Effector memory CD8-positive, alpha-beta T cell (primary cell): ENCODE data around the gene ANKRD13D.
"Not testable (repeated sequence)": the region's sequence is repeated elsewhere in the genome, so short reads cannot be mapped to it uniquely, and the experiment has no call there.

ENCODE experiments used
- ATAC-seq: fragments of 150-1000 bp; cut with Tn5 transposase; replicated peaks from 2 replicates; pipeline ENCODE4 v1.10.0; 2021; ENCODE audit warnings: mild to moderate bottlenecking, moderate library complexity
- DNase-seq, 3 experiments: peaks; one replicate each; pipeline ENCODE4 v3.0.0; 2021
- H3K27ac Mint-ChIP-seq, 2 donors: one replicate each; pipeline ENCODE4 v1.8.0; 2022; ENCODE audit warnings: mild to moderate bottlenecking in 2 of 2, mixed read lengths in 2 of 2, moderate library complexity in 2 of 2
- H3K27me3 Mint-ChIP-seq, 2 donors: one replicate each; pipeline ENCODE4 v1.8.0; 2022; ENCODE audit warnings: mixed read lengths in 2 of 2
- H3K36me3 Mint-ChIP-seq: one replicate; pipeline ENCODE4 v1.8.0; 2022; ENCODE audit warnings: mild to moderate bottlenecking, moderate library complexity, mixed read lengths; ENCODE audit not compliant: insufficient read depth
- H3K4me1 Mint-ChIP-seq, 2 donors: one replicate each; pipeline ENCODE4 v1.8.0; 2022; ENCODE audit warnings: low read depth in 2 of 2, mixed read lengths in 2 of 2
- H3K4me3 Mint-ChIP-seq, 2 donors: one replicate each; pipeline ENCODE4 v1.8.0; 2022; ENCODE audit warnings: mild to moderate bottlenecking in 2 of 2, mixed read lengths in 2 of 2, moderate library complexity in 2 of 2
- H3K9me3 Mint-ChIP-seq, 2 donors: one replicate each; pipeline ENCODE4 v1.8.0; 2022; ENCODE audit warnings: mixed read lengths in 2 of 2

ANKRD13D gene

GRCh38 chr11:67253872-67254624 is 35.1 kb upstream of the ANKRD13D start:
- Mint-ChIP-seq H3K4me1 (peaks cover 16 to 38% of the 10 kb centered on the region in 2 donors), H3K27me3 (no peaks in the 10 kb centered on the region), H3K36me3 (peaks cover 100% of the 10 kb centered on the region), H3K27ac (peak overlapping the region; percentile 16 to 82), H3K4me3 (peak overlapping the region in 1 of 2 donors; percentile 41), H3K9me3 (no peaks in the 10 kb centered on the region)
- DNase-seq: no peak
- no peak for ATAC-seq

DNA sequence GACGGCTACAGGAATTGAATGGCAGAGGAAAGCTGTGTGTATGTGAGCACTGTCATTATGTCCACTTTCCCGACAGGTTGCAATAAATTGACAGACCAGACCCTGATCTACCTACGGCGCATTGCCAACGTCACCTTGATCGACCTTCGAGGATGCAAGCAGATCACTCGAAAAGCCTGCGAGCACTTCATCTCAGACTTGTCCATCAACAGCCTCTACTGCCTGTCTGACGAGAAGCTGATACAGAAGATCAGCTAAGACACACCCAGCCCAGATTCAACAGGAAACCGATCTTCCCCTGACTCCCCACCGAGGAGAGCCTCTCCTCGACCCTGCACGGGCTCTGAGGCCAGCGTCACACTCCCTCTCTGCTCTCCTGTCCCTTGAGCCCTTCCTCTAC is 34.3 kb upstream of the ANKRD13D start:
- DNase-seq (no peak), ATAC-seq (no peak)
- Mint-ChIP-seq H3K36me3 (peaks cover 100% of the 10 kb centered on the region), H3K4me1 (peaks cover 13 to 32% of the 10 kb centered on the region in 2 donors), H3K4me3 (peak overlapping the region in 1 of 2 donors; percentile 41), H3K9me3 (no peaks in the 10 kb centered on the region), H3K27ac (peak overlapping the region; percentile 54 to 82), H3K27me3 (no peaks in the 10 kb centered on the region)

DNA sequence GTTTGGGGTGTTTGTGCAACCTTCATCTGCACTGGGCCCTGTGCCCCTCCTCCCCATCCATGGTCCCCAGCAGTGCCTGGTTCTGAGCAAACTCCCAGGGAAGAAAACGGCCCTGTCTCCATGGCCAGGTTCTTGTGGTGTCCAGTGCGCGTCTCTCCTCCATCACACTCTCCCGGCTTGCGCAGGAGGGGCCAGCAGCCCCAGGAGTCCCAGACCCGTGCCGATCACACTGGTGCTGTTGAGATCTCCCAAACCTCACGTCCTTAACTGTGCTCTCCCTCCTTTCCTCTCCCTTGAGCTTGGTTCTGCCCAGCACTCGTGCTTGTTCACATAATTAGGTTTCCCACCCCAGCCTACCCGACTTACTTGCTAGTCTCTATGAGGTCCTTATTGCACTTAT is 33.8 kb upstream of the ANKRD13D start:
- DNase-seq: no peak
- ATAC-seq: no peak
- Mint-ChIP-seq H3K9me3 (no peaks in the 10 kb centered on the region), H3K4me1 (peaks cover 14 to 31% of the 10 kb centered on the region in 2 donors), H3K36me3 (peaks cover 96% of the 10 kb centered on the region), H3K4me3 (no peak overlapping the region), H3K27me3 (no peaks in the 10 kb centered on the region), H3K27ac (peak overlapping the region; percentile 54 to 82)

GRCh38 chr11:67255864-67256263 is 33.2 kb upstream of the ANKRD13D start:
- Mint-ChIP-seq H3K4me1 (peaks cover 14 to 27% of the 10 kb centered on the region in 2 donors), H3K27ac (peak overlapping the region; percentile 54 to 82), H3K9me3 (no peaks in the 10 kb centered on the region), H3K4me3 (no peak overlapping the region), H3K36me3 (peaks cover 91% of the 10 kb centered on the region), H3K27me3 (no peaks in the 10 kb centered on the region)
- ATAC-seq (no peak), DNase-seq (no peak)

GRCh38 chr11:67256477-67257135 is 32.5 kb upstream of the ANKRD13D start:
- no peaks in the 10 kb centered on the region for H3K9me3 Mint-ChIP-seq
- H3K27me3 Mint-ChIP-seq: no peaks in the 10 kb centered on the region
- H3K4me3 Mint-ChIP-seq: no peak overlapping the region
- DNase-seq (no peak), ATAC-seq (no peak)
- peak overlapping the region; percentile 54 to 82 for H3K27ac Mint-ChIP-seq
- peaks cover 84% of the 10 kb centered on the region for H3K36me3 Mint-ChIP-seq
- H3K4me1 Mint-ChIP-seq: peaks cover 14 to 22% of the 10 kb centered on the region in 2 donors

DNA sequence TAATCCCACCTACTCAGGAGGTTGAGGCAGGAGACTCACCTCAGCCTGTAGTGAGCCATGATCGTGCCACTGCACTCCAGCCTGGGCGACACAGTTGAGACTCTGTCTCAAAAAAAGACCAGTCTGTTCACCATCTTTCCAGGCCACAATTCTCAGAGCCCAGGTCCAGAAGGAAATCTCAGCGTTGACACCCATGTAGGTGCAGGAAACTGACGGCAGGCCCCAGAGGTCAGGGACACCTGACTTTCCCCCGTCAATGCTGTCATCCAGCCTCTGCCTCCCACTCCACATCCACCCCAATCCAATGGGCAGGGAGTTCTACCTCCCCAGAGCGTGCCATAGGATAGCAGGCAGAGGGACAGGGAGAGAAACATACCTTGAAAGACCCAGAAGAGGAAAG is 28.7 kb upstream of the ANKRD13D start:
- Mint-ChIP-seq H3K36me3 (peaks cover 59% of the 10 kb centered on the region), H3K9me3 (no peaks in the 10 kb centered on the region), H3K4me1 (peaks cover 23 to 26% of the 10 kb centered on the region in 2 donors), H3K4me3 (peak overlapping the region in 1 of 2 donors; percentile 42), H3K27me3 (no peaks in the 10 kb centered on the region), H3K27ac (peak overlapping the region in 1 of 2 donors; percentile 41)
- no peak for DNase-seq
- no peak for ATAC-seq

DNA sequence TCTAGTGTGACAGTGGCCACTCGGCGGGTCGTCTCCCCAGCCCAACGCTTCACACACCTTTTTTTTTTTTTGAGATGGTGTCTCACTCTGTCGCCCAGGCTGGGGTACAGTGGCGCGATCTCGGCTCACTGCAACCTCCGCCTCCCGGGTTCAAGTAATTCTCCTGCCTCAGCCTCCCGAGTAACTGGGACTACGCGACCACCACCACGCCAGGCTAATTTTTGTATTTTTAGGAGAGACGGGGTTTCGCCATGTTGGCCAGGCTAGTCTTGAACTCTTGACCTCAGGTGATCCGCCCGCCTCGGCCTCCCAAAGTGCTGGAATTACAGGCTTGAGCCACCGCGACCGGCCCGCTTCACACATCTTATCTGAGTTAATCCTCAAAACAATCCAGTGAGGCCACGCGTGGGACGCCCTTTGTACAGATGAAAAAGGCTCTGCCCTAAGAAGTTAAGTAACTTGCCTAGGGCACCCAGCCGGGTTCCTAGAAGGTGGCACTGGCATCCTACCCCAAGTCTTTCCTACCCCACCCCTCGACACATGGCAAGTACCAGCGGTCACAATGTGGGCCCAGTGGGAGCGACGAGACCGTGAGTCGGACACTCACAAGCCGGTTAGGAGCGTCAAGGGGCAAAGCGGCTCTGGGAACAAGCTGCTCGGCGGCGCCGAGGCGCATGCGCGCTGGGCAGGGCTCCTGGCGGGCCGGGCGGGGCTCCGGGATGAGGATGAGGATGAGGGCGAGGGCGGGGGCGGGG is 28.0 kb upstream of the ANKRD13D start:
- peak overlapping the region in 1 of 2 donors; percentile 41 for H3K27ac Mint-ChIP-seq
- not testable (repeated sequence) for ATAC-seq, DNase-seq, H3K9me3 Mint-ChIP-seq, H3K27me3 Mint-ChIP-seq
- H3K4me1 Mint-ChIP-seq: peaks cover 27 to 29% of the 10 kb centered on the region in 2 donors
- peaks cover 57% of the 10 kb centered on the region for H3K36me3 Mint-ChIP-seq
- peak overlapping the region in 1 of 2 donors; percentile 42 for H3K4me3 Mint-ChIP-seq

- peaks cover 53% of the 10 kb centered on the region for H3K36me3 Mint-ChIP-seq
- no peak overlapping the region for H3K27ac Mint-ChIP-seq
Observed at GRCh38 chr11:67261640-67261945, 27.5 kb upstream of the ANKRD13D start.

DNA sequence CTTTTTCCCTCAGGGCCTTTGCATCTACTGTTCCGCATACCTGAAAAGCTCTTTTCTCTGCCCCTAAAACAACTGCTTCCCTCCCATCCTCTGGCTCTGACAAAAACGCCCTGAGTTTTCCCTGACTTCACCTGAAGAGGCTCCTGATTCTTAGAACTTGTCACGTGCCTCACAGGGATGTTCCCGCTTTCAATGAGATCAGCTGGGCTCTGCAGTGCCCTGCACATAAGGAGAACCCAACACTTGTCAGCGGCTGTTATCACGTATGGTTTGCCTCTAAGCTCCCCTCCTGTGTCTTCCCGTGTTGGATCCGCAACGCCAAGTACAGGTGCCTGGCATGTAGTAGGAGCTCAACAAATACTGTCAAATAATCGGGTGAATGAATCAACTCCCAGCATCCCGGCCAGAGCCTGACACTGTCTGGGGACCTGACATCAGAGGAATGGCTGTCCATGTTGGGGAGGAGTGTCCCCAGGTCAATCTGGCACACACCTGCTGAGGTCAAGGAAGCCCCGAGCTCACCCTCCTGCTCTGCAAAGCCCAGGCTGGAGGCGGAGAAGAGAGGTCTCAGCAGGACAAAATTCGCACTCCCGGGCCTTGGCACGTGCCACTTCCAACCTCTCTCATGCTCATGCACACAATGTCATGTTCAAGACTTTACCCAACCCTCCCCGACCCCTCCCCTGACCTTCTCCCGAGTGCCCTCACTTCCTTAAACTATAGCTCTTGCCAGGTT is 27.0 kb upstream of the ANKRD13D start:
- H3K36me3 Mint-ChIP-seq: peaks cover 50% of the 10 kb centered on the region
- DNase-seq (no peak), ATAC-seq (no peak)
- no peaks in the 10 kb centered on the region for H3K27me3 Mint-ChIP-seq
- H3K27ac Mint-ChIP-seq: no peak overlapping the region
- H3K4me3 Mint-ChIP-seq: peak overlapping the region; percentile 62 to 69
- peaks cover 28 to 31% of the 10 kb centered on the region in 2 donors for H3K4me1 Mint-ChIP-seq
- no peaks in the 10 kb centered on the region for H3K9me3 Mint-ChIP-seq

More at GRCh38 chr11:67261640-67261945, 27.5 kb upstream of the ANKRD13D start:
- Mint-ChIP-seq H3K4me3 (peak overlapping the region in 1 of 2 donors; percentile 46), H3K9me3 (no peaks in the 10 kb centered on the region), H3K27me3 (no peaks in the 10 kb centered on the region), H3K4me1 (peaks cover 27 to 30% of the 10 kb centered on the region in 2 donors)
- DNase-seq (no peak), ATAC-seq (no peak)

- ATAC-seq (peak; percentile 18), DNase-seq (peak; percentile 50 to 69 (median 55))
- Mint-ChIP-seq H3K27me3 (no peaks in the 10 kb centered on the region), H3K4me3 (peak overlapping the region; percentile 62 to 69), H3K4me1 (peaks cover 37 to 40% of the 10 kb centered on the region in 2 donors), H3K36me3 (peaks cover 50% of the 10 kb centered on the region), H3K9me3 (no peaks in the 10 kb centered on the region), H3K27ac (peak overlapping the region in 1 of 2 donors; percentile 6)
Observed at GRCh38 chr11:67262731-67263675, 26.1 kb upstream of the ANKRD13D start.

- ATAC-seq (no peak), DNase-seq (no peak)
- peak overlapping the region in 1 of 2 donors; percentile 83 for H3K27ac Mint-ChIP-seq
- H3K4me3 Mint-ChIP-seq: peak overlapping the region in 1 of 2 donors; percentile 13
- H3K27me3 Mint-ChIP-seq: no peaks in the 10 kb centered on the region
- H3K36me3 Mint-ChIP-seq: peaks cover 44% of the 10 kb centered on the region
- peaks cover 45 to 50% of the 10 kb centered on the region in 2 donors for H3K4me1 Mint-ChIP-seq
- no peaks in the 10 kb centered on the region for H3K9me3 Mint-ChIP-seq
Observed at GRCh38 chr11:67264260-67264659, 24.8 kb upstream of the ANKRD13D start.
